Peyer's patch (tissue), 4 donors: ENCODE measurements around the gene NOS3. TPM values are rescaled to one million over a fixed set of nuclear protein-coding genes. Genes with fewer than 3 reads are reported as not detected.

ENCODE experiments used
- DNase-seq, 3 donors: peaks; one replicate each; pipeline ENCODE4 v3.0.0-alpha.2; 2017 to 2019
- H3K27ac ChIP-seq, 4 donors: fragments of 200-600 bp; sonication (generic); one replicate each; pipeline ENCODE4 v1.5.1; 2016 to 2019
- H3K27me3 ChIP-seq, 2 donors: fragments of 200-600 bp; sonication (generic); one replicate each; pipeline ENCODE4 v1.5.1; 2019
- H3K36me3 ChIP-seq, 3 donors: fragments of 200-600 bp; sonication (generic); one replicate each; pipeline ENCODE4 v1.5.1; 2016 to 2019
- H3K4me1 ChIP-seq, 4 donors: fragments of 200-600 bp; sonication (generic); one replicate each; pipeline ENCODE4 v1.5.1; 2016 to 2019
- H3K4me3 ChIP-seq, 4 donors: fragments of 200-600 bp; sonication (generic); 1 replicate in 3 of 4; 2 replicates in 1 of 4; pipeline ENCODE4 v1.5.1; 2016 to 2019; ENCODE audit warnings: mild to moderate bottlenecking in 1 of 4
- H3K9me3 ChIP-seq, 4 donors: fragments of 200-600 bp; sonication (generic); one replicate each; pipeline ENCODE4 v1.5.1; 2016 to 2019; ENCODE audit warnings: mild to moderate bottlenecking in 1 of 4
- CTCF ChIP-seq, 6 experiments: fragments of 450-650 bp in 4 of 6; fragments of 200-600 bp in 2 of 6; sonication (generic) in 1 of 6; IDR thresholded peaks; one replicate each; pipeline ENCODE4 v1.5.1; 2017 to 2019; ENCODE audit warnings: antibody characterized with exemption in 6 of 6, mild to moderate bottlenecking in 3 of 6, moderate library complexity in 1 of 6
- POLR2A ChIP-seq, 2 donors: fragments of 450-650 bp; IDR thresholded peaks; one replicate each; pipeline ENCODE4 v1.5.1; 2017; ENCODE audit warnings: antibody characterized with exemption in 2 of 2, mild to moderate bottlenecking in 2 of 2, moderate library complexity in 2 of 2
- total RNA-seq, 4 donors: library from RNA; depleted of rRNA; stranded (reverse); fragments of >200 nt; gene quantifications; one replicate each; pipeline ENCODE4 v1.1.0, GENCODE V29; 2016

The NOS3 gene
- total RNA-seq, 4 donors from 2014 or later, result 1.2 to 18.2 (median 5.4) TPM

- Histone ChIP-seq H3K9me3 (no peaks in the 10 kb centered on the region), H3K4me3 (peak overlapping the region in 1 of 4 donors; percentile 86), H3K36me3 (peaks cover 0 to 26% (median 0%) of the 10 kb centered on the region in 3 donors), H3K27ac (no peak overlapping the region), H3K4me1 (peaks cover 4 to 44% (median 18%) of the 10 kb centered on the region in 4 donors), H3K27me3 (no peaks in the 10 kb centered on the region)
- no peak for DNase-seq
- no peak for TF ChIP-seq CTCF (IDR thresholded peaks at IDR 0.05)
- no peak for TF ChIP-seq POLR2A (IDR thresholded peaks at IDR 0.05)
Measured at GRCh38 chr7:151061213-151062110, 70.6 kb downstream of the NOS3 start.

GRCh38 chr7:151062111-151062398 is 71.2 kb downstream of the NOS3 start:
- Histone ChIP-seq H3K27ac (peak overlapping the region; percentile 10 to 77 (median 70)), H3K27me3 (no peaks in the 10 kb centered on the region), H3K9me3 (no peaks in the 10 kb centered on the region), H3K36me3 (peaks cover 0 to 31% (median 0%) of the 10 kb centered on the region in 3 donors), H3K4me1 (peaks cover 4 to 38% (median 15%) of the 10 kb centered on the region in 4 donors), H3K4me3 (no peak overlapping the region)
- no peak for DNase-seq
- TF ChIP-seq CTCF (IDR thresholded peaks at IDR 0.05) (no peak), POLR2A (IDR thresholded peaks at IDR 0.05) (no peak)

- TF ChIP-seq POLR2A (IDR thresholded peaks at IDR 0.05), result peak in 1 of 2 donors; percentile 27
- peak in 1 of 6 experiments; percentile 6 for TF ChIP-seq CTCF (IDR thresholded peaks at IDR 0.05)
- peak overlapping the region in 3 of 4 donors; percentile 35 to 57 (median 50) for H3K4me3 ChIP-seq
- DNase-seq, result peak in 2 of 3 donors; percentile 88 to 94
- peaks cover 4 to 36% (median 12%) of the 10 kb centered on the region in 4 donors for H3K4me1 ChIP-seq
- no peaks in the 10 kb centered on the region for H3K27me3 ChIP-seq
- peaks cover 0 to 37% (median 0%) of the 10 kb centered on the region in 3 donors for H3K36me3 ChIP-seq
- peak overlapping the region; percentile 25 to 77 (median 70) for H3K27ac ChIP-seq
- H3K9me3 ChIP-seq, result no peaks in the 10 kb centered on the region
Measured at GRCh38 chr7:151062399-151063211, 71.8 kb downstream of the NOS3 start.

- H3K4me1 ChIP-seq, result peaks cover 4 to 36% (median 12%) of the 10 kb centered on the region in 4 donors
Measured at GRCh38 chr7:151063212-151063561, 72.4 kb downstream of the NOS3 start.

More at GRCh38 chr7:151063212-151063561, 72.4 kb downstream of the NOS3 start:
- Histone ChIP-seq H3K4me3 (peak overlapping the region in 3 of 4 donors; percentile 35 to 57 (median 50)), H3K36me3 (peaks cover 0 to 43% (median 0%) of the 10 kb centered on the region in 3 donors), H3K27ac (peak overlapping the region; percentile 25 to 77 (median 70)), H3K9me3 (no peaks in the 10 kb centered on the region), H3K27me3 (no peaks in the 10 kb centered on the region)
- TF ChIP-seq POLR2A (IDR thresholded peaks at IDR 0.05) (no peak), CTCF (IDR thresholded peaks at IDR 0.05) (no peak)
- DNase-seq, result peak in 1 of 3 donors; percentile 61

Other genes starting within 250 kb of the NOS3 start
- 100 to 1,000 TPM in 3 of 4 donors, 10 to 100 TPM in 1; 93.3 to 394 (median 300) TPM for gene TMEM176B, start 190.7 kb upstream of the NOS3 start, total RNA-seq
- gene TMEM176A, start 190.2 kb upstream of the NOS3 start, total RNA-seq, result 100 to 1,000 TPM in 3 of 4 donors, 10 to 100 TPM in 1; 88.3 to 338 (median 232) TPM
- 1,000 to 10,000 TPM in 2 of 4 donors, 100 to 1,000 TPM in 1, 1 to 10 TPM in 1; 9.1 to 1,314 (median 833) TPM for gene AOC1, start 138.5 kb upstream of the NOS3 start, total RNA-seq
- gene KCNH2, start 12.7 kb upstream of the NOS3 start, total RNA-seq, result 1 to 10 TPM; 2.4 to 8.5 (median 3.4) TPM
- under 1 TPM in 2 of 4 donors, not detected in 2; 0.27 to 0.28 TPM for gene ATG9B, start 33.5 kb downstream of the NOS3 start, total RNA-seq
- gene ABCB8, start 37.4 kb downstream of the NOS3 start, total RNA-seq, result 10 to 100 TPM; 23.1 to 79.7 (median 42.7) TPM
- gene ASIC3, start 57.5 kb downstream of the NOS3 start, total RNA-seq, result 10 to 100 TPM in 1 of 4 donors, 1 to 10 TPM in 3; 2.5 to 10.7 (median 5.0) TPM
- gene CDK5, start 66.9 kb downstream of the NOS3 start, total RNA-seq, result 10 to 100 TPM in 3 of 4 donors, 1 to 10 TPM in 1; 6.9 to 15.4 (median 13.8) TPM
- gene SLC4A2, start 68.6 kb downstream of the NOS3 start, total RNA-seq, result 100 to 1,000 TPM; 101 to 143 (median 121) TPM
- gene FASTK, start 89.8 kb downstream of the NOS3 start, total RNA-seq, result 100 to 1,000 TPM in 3 of 4 donors, 10 to 100 TPM in 1; 99.0 to 239 (median 158) TPM
- gene TMUB1, start 92.5 kb downstream of the NOS3 start, total RNA-seq, result 100 to 1,000 TPM in 2 of 4 donors, 10 to 100 TPM in 2; 38.0 to 113 (median 100) TPM
- gene AGAP3, start 95.5 kb downstream of the NOS3 start, total RNA-seq, result 100 to 1,000 TPM in 2 of 4 donors, 10 to 100 TPM in 2; 91.6 to 123 (median 101) TPM
- not detected for gene GBX1, start 176.7 kb downstream of the NOS3 start, total RNA-seq
- gene ASB10, start 196.2 kb downstream of the NOS3 start, total RNA-seq, result not detected
- not detected for gene H2BK1, start 219.5 kb downstream of the NOS3 start, total RNA-seq
- 10 to 100 TPM; 20.7 to 29.7 (median 26.4) TPM for gene ABCF2, start 236.2 kb downstream of the NOS3 start, total RNA-seq
- gene CHPF2, start 241.5 kb downstream of the NOS3 start, total RNA-seq, result 10 to 100 TPM; 31.4 to 50.2 (median 43.2) TPM